Measurements from ENCODE around the gene WFDC8.

The WFDC8 gene

DNA sequence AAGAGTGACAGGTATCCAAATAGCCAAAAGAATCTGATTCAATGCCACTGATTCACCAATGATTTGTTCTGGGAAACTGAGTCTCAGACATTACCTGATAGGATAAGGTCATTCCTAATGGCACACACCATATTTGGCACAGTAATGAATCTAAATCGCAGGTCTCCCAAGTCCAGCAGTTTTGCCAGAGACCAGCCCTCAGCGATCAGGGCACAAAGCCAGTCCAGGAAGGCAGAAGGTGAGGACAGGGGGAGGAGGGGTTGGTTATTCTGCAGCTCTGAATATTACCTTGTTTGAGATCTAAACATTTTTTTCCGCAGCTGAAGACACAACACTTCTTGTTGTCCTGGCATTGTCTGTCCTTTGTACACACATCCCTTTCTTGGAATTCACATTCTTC is 33.7 kb downstream of the WFDC8 start:
- H4K20me1 ChIP-seq (ENCODE audit: insufficient read depth), result no peaks in the 10 kb centered on the region

DNA sequence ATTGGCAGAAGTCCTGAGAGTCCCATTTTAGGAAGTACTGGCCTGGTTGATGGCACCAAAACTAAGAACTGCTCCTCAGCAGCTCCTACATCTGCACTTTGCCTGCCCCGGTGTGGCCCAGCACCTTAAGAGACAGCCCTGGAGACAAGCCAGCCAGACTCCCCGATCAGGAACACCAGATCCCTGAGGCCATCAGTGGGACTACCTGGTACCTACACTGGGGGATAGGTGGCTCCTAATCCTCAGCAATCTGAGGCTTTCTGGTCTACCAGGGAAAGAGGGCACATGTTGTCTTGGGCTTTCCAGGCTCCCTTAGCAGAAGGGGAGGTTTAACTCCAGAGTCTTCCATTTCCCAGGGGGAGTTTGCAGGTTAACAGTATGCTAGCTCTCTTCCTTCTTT is 39.7 kb downstream of the WFDC8 start, which contains the start of gene WFDC6:
Gene WFDC6, minus strand, starts transcription at position 101 of the 400 bp plus-strand sequence. Its CDS starts 75 bp downstream, at position 26.
- Histone ChIP-seq H3K79me2 (ENCODE audit: insufficient read depth, low read depth) (no peaks in the 10 kb centered on the region), H3K4me1 (ENCODE audit: low read depth, poor library complexity, severe bottlenecking) (no peaks in the 10 kb centered on the region), H3K4me2 (no peak within 1 kb of the TSS), H3K36me3 (ENCODE audit: insufficient read depth) (no peaks in the 10 kb centered on the region), H3K27ac (no peak within 1 kb of the TSS), H2AFZ (ENCODE audit: low read depth) (no peak within 1 kb of the TSS), H3K4me3 (IDR thresholded peaks at IDR 0.05; ENCODE audit: insufficient read depth, low read depth, low read length) (no peak within 1 kb of the TSS), H3K27me3 (ENCODE audit: insufficient read depth, low read depth) (no peaks in the 10 kb centered on the region), H4K20me1 (ENCODE audit: insufficient read depth) (no peaks in the 10 kb centered on the region), H3K9ac (no peak within 1 kb of the TSS)
- no peak for TF ChIP-seq CTCF (conservative IDR thresholded peaks at IDR 0.05; ENCODE audit: low read depth, low read length)

More for the DNA sequence above, 33.7 kb downstream of the WFDC8 start:
- Histone ChIP-seq H3K4me2 (no peak overlapping the region), H2AFZ (ENCODE audit: low read depth) (no peak overlapping the region), H3K79me2 (ENCODE audit: insufficient read depth, low read depth) (no peaks in the 10 kb centered on the region), H3K36me3 (ENCODE audit: insufficient read depth) (no peaks in the 10 kb centered on the region), H3K4me1 (ENCODE audit: low read depth, poor library complexity, severe bottlenecking) (no peaks in the 10 kb centered on the region), H3K9ac (no peak overlapping the region), H3K27ac (no peak overlapping the region), H3K27me3 (ENCODE audit: insufficient read depth, low read depth) (no peaks in the 10 kb centered on the region), H3K4me3 (IDR thresholded peaks at IDR 0.05; ENCODE audit: insufficient read depth, low read depth, low read length) (no peak overlapping the region)
- no peak for TF ChIP-seq CTCF (conservative IDR thresholded peaks at IDR 0.05; ENCODE audit: low read depth, low read length)

GRCh38 chr20:45538209-45538799 is 40.8 kb downstream of the WFDC8 start:
- no peak overlapping the region for H3K9ac ChIP-seq
- no peak overlapping the region for H3K4me3 ChIP-seq (IDR thresholded peaks at IDR 0.05; ENCODE audit: insufficient read depth, low read depth, low read length)
- no peaks in the 10 kb centered on the region for H3K4me1 ChIP-seq (ENCODE audit: low read depth, poor library complexity, severe bottlenecking)
- H3K36me3 ChIP-seq (ENCODE audit: insufficient read depth), result no peaks in the 10 kb centered on the region
- no peak for TF ChIP-seq CTCF (conservative IDR thresholded peaks at IDR 0.05; ENCODE audit: low read depth, low read length)
- no peak overlapping the region for H2AFZ ChIP-seq (ENCODE audit: low read depth)
- no peak overlapping the region for H3K4me2 ChIP-seq
- H4K20me1 ChIP-seq (ENCODE audit: insufficient read depth), result no peaks in the 10 kb centered on the region
- H3K79me2 ChIP-seq (ENCODE audit: insufficient read depth, low read depth), result no peaks in the 10 kb centered on the region
- H3K27me3 ChIP-seq (ENCODE audit: insufficient read depth, low read depth), result no peaks in the 10 kb centered on the region
- no peak overlapping the region for H3K27ac ChIP-seq

DNA sequence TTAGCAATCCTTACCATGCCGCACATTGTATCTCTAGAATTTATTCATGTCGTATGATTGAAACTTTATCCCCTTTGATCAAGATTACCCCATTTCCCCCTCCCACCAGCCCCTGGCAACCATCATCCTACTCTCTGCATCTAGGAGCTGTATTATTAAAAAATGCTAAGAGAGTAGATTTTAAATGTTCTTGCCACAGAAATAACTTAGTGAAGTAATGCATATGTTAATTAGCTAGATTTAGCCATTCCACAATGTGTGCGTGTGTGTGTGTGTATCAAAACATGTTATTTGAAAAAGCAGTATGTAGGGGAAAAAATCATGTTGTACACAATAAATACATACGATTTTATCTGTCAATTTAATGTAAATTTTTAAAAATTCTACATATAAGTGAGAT is 51.8 kb downstream of the WFDC8 start:
- H2AFZ ChIP-seq (ENCODE audit: low read depth), result no peak overlapping the region
- H3K9ac ChIP-seq, result no peak overlapping the region
- no peak for TF ChIP-seq CTCF (conservative IDR thresholded peaks at IDR 0.05; ENCODE audit: low read depth, low read length)
- H3K27me3 ChIP-seq (ENCODE audit: insufficient read depth, low read depth), result no peaks in the 10 kb centered on the region
- no peak overlapping the region for H3K4me2 ChIP-seq
- no peaks in the 10 kb centered on the region for H3K36me3 ChIP-seq (ENCODE audit: insufficient read depth)
- H3K4me3 ChIP-seq (IDR thresholded peaks at IDR 0.05; ENCODE audit: insufficient read depth, low read depth, low read length), result no peak overlapping the region
- H3K79me2 ChIP-seq (ENCODE audit: insufficient read depth, low read depth), result no peaks in the 10 kb centered on the region
- no peak overlapping the region for H3K27ac ChIP-seq
- H4K20me1 ChIP-seq (ENCODE audit: insufficient read depth), result no peaks in the 10 kb centered on the region
- no peaks in the 10 kb centered on the region for H3K4me1 ChIP-seq (ENCODE audit: low read depth, poor library complexity, severe bottlenecking)

Data from KMS-11 (cell line).